ENCODE measurements around the gene MARVELD1. TPM values are rescaled to one million over a fixed set of nuclear protein-coding genes. Genes with fewer than 3 reads are reported as not detected.

MARVELD1 gene
- total and polyA plus RNA-seq, 2 of the 13 experiments (the other 11 are each of a cell fraction or from before 2014, with no cell fraction given) = not detected

DNA sequence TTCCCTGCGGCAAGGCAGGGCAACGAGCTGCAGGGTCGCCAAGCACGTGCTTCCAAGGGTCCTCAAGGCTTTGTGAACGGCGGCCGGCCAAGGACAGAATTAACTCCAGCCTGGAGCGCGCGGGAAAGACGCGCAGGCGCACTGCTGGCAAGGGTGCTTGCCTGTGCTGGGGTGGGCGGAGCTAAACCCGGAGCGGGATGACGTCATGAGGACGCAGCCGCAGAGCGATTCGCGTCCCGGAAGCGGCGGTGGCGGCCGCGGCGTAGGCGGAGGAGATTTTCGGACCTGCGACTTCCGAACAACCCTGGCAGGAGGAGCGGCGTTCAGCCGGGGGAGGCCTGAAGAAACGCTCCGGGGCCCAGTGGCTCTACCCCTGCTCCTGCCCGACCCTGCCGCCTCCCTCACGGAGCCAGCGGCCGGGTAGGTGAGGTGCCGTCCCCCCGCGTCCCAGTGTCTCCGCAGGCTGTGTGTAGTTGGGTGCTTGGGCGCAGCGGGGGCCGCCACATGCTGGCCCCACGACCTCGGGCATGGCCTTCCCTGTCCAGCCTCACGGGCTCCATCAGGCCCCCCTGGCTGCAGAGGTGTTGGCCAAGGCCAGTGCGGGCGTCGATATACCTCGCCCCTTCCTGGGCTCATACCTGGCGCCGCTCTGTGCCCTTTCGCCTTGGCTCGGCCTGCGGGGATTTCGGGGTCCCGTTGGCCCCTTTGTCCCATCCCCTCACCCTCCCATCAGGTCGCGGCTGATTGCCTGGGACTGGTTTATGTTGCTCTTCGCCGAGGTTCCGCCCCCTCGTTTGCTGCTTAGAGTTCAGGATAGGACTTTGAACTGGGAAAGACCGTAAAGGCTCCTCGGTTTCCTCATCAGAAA, 23.6 kb downstream of the MARVELD1 start, which contains the start of gene ZFYVE27 (continued):
- peak; percentile 84; the same call in 1 of the 2 replicates for TF ChIP-seq KIAA2018 (CRISPR knock-in tag; IDR thresholded peaks at IDR 0.05; ENCODE audit: borderline replicate concordance)
- TF ChIP-seq ZNF331 (CRISPR knock-in tag; IDR thresholded peaks at IDR 0.05) = peak; percentile 95
- TF ChIP-seq ELF3 (CRISPR knock-in tag; IDR thresholded peaks at IDR 0.05) = peak; percentile 72
- peak; percentile 100 for TF ChIP-seq ATF7 (IDR thresholded peaks at IDR 0.05)
- peak; percentile 98 for TF ChIP-seq ATF7 (CRISPR knock-in tag; IDR thresholded peaks at IDR 0.05)
- no peak for TF ChIP-seq DNMT1 (CRISPR knock-in tag; IDR thresholded peaks at IDR 0.05)
- peak; percentile 8 for TF ChIP-seq SKI (IDR thresholded peaks at IDR 0.05; ENCODE audit: partially characterized antibody)
- peak; percentile 97 for TF ChIP-seq FOXC1 (CRISPR knock-in tag; IDR thresholded peaks at IDR 0.05; ENCODE audit: borderline replicate concordance)
- peak; percentile 75 for TF ChIP-seq NR2C2 (CRISPR knock-in tag; IDR thresholded peaks at IDR 0.05; ENCODE audit: borderline replicate concordance)
- TF ChIP-seq MAFF (IDR thresholded peaks at IDR 0.05; ENCODE audit: low read depth, low read length) = no peak
- TF ChIP-seq ZBTB1 (CRISPR knock-in tag; IDR thresholded peaks at IDR 0.05; ENCODE audit: borderline replicate concordance) = no peak; the same call in 1 of the 2 replicates
- peak; percentile 83 for TF ChIP-seq ZSCAN29 (CRISPR knock-in tag; conservative IDR thresholded peaks at IDR 0.05)
- no peak; the same call in 1 of the 2 replicates for TF ChIP-seq ZNF569 (CRISPR knock-in tag; IDR thresholded peaks at IDR 0.05; ENCODE audit: borderline replicate concordance)
- TF ChIP-seq TAF1 (CRISPR knock-in tag; IDR thresholded peaks at IDR 0.05) = peak; percentile 92
- peak; percentile 76 for TF ChIP-seq ZBTB33 (CRISPR knock-in tag; IDR thresholded peaks at IDR 0.05)
- TF ChIP-seq EP300 (IDR thresholded peaks at IDR 0.05; ENCODE audit: low read depth in 2 of 2, low read length in 2 of 2) = no peak; a peak in 1 of 4 replicates
- peak; percentile 71 for TF ChIP-seq EP300 (CRISPR knock-in tag; IDR thresholded peaks at IDR 0.05; ENCODE audit: borderline replicate concordance)
- peak; percentile 74 for TF ChIP-seq CCDC6 (CRISPR knock-in tag; IDR thresholded peaks at IDR 0.05)

Measured in HepG2 (cell line).